DMS53 (cell line): ENCODE results near the gene RASSF8.

Experiments
- DNase-seq: peaks from one replicate; lab custom pipeline; 2025; lab: John Stamatoyannopoulos, UW

Gene RASSF8

DNA sequence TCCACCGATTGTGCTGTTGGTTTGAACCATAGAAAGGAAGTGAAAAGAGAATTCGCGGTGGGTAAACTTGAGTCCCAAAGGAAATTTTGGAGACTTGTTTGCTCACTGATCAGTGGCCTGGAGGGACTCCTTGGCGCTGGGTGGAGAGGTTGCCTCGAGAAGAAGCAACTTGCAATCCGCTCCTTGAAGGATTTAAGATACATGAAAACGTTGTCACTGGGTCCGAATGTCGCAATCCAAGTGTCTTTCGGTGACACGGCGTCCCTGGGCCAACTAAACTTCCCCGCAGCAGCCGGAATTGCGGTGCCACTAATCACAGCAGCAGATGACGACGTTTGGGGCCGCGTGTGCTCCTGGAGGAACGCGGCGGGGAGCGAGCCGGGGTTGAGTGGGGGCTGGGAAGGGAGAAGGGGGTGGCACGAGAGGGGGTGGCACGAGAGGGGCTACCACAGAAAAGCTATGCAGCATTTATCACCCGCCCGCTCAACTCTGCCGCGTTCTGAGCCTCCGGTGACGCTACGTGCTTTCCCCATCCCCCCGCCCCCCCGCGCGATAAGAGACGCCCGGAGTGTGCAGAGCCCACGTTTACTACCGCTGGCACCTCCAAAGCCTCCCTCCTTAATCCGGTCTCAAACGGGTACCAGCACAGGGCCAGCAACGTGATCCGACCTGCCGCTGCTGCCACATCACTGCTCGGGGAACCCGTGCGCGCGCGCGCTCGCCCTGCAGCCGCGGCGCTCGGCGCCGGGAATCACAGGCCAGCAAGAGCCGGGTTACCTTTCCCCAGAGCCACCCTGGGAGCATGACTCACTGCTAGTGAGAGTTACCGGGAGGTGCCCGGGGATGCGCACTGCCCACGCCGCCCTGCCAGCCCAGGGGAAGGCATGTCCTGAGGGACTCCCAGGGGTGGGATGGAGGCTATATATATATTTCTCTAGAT, 167.2 kb downstream of the RASSF8 start:
- DNase-seq, result peak; percentile 99

GRCh38 chr12:26126340-26127284, 168.1 kb downstream of the RASSF8 start:
- DNase-seq, result peak; percentile 99

DNA sequence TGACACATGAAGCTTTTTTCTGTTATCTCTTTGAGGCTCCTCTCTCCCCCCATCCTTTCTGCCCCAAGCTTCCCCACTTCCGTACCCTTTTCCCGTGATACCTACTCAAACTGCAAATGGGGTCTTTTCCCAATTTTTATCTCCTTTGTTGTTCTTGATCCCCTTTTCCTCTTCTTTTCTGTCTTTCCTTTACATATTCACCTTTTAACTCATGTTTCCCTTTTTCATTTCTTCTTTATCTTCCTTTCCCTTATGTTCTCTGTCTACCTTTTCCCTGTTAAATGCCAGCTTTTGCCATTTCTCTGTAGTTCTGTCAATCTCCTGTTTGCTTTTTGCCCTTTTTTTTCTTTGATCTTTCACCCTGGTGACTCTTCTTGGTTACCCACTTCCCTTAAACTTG, 168.9 kb downstream of the RASSF8 start:
- DNase-seq, result no peak

DNA sequence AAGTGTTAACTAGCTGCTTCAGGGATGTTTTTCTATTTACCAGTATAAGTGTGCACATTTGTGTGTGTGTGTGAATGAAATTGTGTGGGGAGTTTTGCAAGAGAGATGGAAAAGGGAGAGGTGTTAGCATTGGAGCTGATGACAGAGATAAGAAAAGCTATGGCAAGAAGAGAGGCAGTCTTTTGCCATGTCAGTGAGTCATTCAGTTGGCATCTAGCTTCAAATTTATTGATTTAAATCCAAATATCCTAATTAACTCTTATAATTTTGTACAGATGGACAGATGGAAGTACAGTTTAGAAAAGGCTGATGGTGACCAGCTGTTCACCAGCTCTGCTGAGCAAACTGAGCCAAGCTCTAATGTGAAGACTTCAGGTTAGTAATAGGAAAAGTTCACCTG, 169.7 kb downstream of the RASSF8 start:
- DNase-seq, result no peak
